Measurements from ENCODE around the gene ATP2B3. TPM values are rescaled to one million over a fixed set of nuclear protein-coding genes. Genes with fewer than 3 reads are reported as not detected.

The ATP2B3 gene
- total RNA-seq, 4 donors from 2014 or later, result 0.13 to 0.37 (median 0.31) TPM; not detected in 1

DNA sequence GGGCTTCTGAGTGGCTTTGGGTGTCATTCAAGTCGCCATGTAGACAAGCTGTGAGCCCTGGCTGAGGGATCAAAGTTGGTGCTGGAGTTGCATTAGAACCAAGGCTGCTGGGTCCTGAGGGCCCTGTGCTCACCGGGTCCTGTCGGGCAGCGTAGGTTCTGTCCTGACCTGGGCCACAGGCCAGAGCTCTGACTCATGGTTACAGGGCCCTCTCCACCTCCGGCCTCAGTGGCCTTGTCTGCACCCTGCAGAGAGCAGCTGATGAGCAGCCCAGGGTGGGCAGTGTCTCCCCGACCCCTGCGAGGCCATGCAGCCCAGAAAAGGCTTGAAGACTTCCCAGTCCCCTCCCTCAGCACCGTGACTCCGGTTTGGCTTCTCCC, 22.5 kb downstream of the ATP2B3 start:
- no peak overlapping the region for H3K4me3 ChIP-seq
- no peaks in the 10 kb centered on the region for H3K4me1 ChIP-seq
- no peaks in the 10 kb centered on the region for H3K36me3 ChIP-seq
- H3K27me3 ChIP-seq, result no peaks in the 10 kb centered on the region
- TF ChIP-seq EP300 (IDR thresholded peaks at IDR 0.05) (no peak), POLR2A (IDR thresholded peaks at IDR 0.05) (no peak), POLR2AphosphoS5 (IDR thresholded peaks at IDR 0.05) (no peak)
- TF ChIP-seq, protein P1, sequence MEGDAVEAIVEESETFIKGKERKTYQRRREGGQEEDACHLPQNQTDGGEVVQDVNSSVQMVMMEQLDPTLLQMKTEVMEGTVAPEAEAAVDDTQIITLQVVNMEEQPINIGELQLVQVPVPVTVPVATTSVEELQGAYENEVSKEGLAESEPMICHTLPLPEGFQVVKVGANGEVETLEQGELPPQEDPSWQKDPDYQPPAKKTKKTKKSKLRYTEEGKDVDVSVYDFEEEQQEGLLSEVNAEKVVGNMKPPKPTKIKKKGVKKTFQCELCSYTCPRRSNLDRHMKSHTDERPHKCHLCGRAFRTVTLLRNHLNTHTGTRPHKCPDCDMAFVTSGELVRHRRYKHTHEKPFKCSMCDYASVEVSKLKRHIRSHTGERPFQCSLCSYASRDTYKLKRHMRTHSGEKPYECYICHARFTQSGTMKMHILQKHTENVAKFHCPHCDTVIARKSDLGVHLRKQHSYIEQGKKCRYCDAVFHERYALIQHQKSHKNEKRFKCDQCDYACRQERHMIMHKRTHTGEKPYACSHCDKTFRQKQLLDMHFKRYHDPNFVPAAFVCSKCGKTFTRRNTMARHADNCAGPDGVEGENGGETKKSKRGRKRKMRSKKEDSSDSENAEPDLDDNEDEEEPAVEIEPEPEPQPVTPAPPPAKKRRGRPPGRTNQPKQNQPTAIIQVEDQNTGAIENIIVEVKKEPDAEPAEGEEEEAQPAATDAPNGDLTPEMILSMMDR (IDR thresholded peaks at IDR 0.05), result no peak
- no peak for ATAC-seq
- no peaks in the 10 kb centered on the region for H3K9me3 ChIP-seq
- H3K27ac ChIP-seq, result no peak overlapping the region
- WGBS, 2 donors (ENCODE audit: low coverage in 1 of 2), result 33% methylated on average over 1 of the region's 9 CpGs; no CpG with 5 or more reads in 1 of the 2 donors

- H3K36me3 ChIP-seq, result no peaks in the 10 kb centered on the region
- no peaks in the 10 kb centered on the region for H3K9me3 ChIP-seq
- H3K27me3 ChIP-seq, result no peaks in the 10 kb centered on the region
- H3K27ac ChIP-seq, result no peak overlapping the region
- no CpG with 5 or more reads among the region's 8 CpGs for WGBS, 2 donors (ENCODE audit: low coverage in 1 of 2)
- H3K4me1 ChIP-seq, result no peaks in the 10 kb centered on the region
- TF ChIP-seq POLR2AphosphoS5 (IDR thresholded peaks at IDR 0.05) (no peak), EP300 (IDR thresholded peaks at IDR 0.05) (no peak), POLR2A (IDR thresholded peaks at IDR 0.05) (no peak)
- TF ChIP-seq, protein P1 (IDR thresholded peaks at IDR 0.05), result no peak
- ATAC-seq, result no peak
- H3K4me3 ChIP-seq, result no peak overlapping the region
Observed at GRCh38 chrX:153544727-153545126, 27.3 kb downstream of the ATP2B3 start.

- no peaks in the 10 kb centered on the region for H3K9me3 ChIP-seq
- no peaks in the 10 kb centered on the region for H3K4me1 ChIP-seq
- ATAC-seq, result no peak
- H3K27me3 ChIP-seq, result no peaks in the 10 kb centered on the region
- H3K36me3 ChIP-seq, result no peaks in the 10 kb centered on the region
- no peak overlapping the region for H3K27ac ChIP-seq
- no peak overlapping the region for H3K4me3 ChIP-seq
- no CpG with 5 or more reads among the region's 11 CpGs for WGBS, 2 donors (ENCODE audit: low coverage in 1 of 2)
- TF ChIP-seq, protein P1 (IDR thresholded peaks at IDR 0.05), result no peak
- TF ChIP-seq EP300 (IDR thresholded peaks at IDR 0.05) (no peak), POLR2A (IDR thresholded peaks at IDR 0.05) (no peak), POLR2AphosphoS5 (IDR thresholded peaks at IDR 0.05) (no peak)
Observed at GRCh38 chrX:153546386-153546785, 28.9 kb downstream of the ATP2B3 start.

DNA sequence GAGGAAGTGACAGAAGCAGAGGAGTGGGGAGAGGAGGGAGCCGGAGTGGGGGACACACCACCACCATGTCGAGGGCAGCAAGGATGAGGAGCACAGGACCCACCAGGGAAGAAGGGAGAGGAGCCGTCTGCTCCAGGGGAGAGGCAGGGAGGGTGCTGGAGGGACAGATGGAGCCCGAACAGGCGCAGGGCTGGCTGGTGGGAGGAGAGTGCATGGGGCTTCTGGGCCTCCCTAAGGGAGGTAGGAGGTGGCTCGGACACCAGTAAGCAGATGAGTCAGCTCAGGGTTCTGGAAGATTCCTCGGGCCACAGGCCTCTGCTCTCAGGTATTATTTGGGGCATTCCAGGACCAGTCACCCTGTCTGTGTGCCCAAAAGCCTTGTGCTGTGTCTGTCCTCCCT, 29.8 kb downstream of the ATP2B3 start:
- H3K4me1 ChIP-seq, result no peaks in the 10 kb centered on the region
- H3K9me3 ChIP-seq, result no peaks in the 10 kb centered on the region
- H3K27me3 ChIP-seq, result no peaks in the 10 kb centered on the region
- TF ChIP-seq, protein P1 (IDR thresholded peaks at IDR 0.05), result no peak
- TF ChIP-seq POLR2AphosphoS5 (IDR thresholded peaks at IDR 0.05) (no peak), POLR2A (IDR thresholded peaks at IDR 0.05) (no peak), EP300 (IDR thresholded peaks at IDR 0.05) (no peak)
- H3K36me3 ChIP-seq, result no peaks in the 10 kb centered on the region
- H3K27ac ChIP-seq, result no peak overlapping the region
- ATAC-seq, result no peak
- WGBS, 2 donors (ENCODE audit: low coverage in 1 of 2), result 74% methylated on average over 3 of the region's 7 CpGs; no CpG with 5 or more reads in 1 of the 2 donors
- H3K4me3 ChIP-seq, result no peak overlapping the region

- Histone ChIP-seq H3K27ac (no peak overlapping the region), H3K4me1 (no peaks in the 10 kb centered on the region), H3K36me3 (no peaks in the 10 kb centered on the region), H3K4me3 (no peak overlapping the region), H3K27me3 (no peaks in the 10 kb centered on the region), H3K9me3 (no peaks in the 10 kb centered on the region)
- TF ChIP-seq, protein P1 (IDR thresholded peaks at IDR 0.05), result no peak
- no peak for TF ChIP-seq POLR2AphosphoS5 (IDR thresholded peaks at IDR 0.05)
- no peak for TF ChIP-seq POLR2A (IDR thresholded peaks at IDR 0.05)
- no peak for TF ChIP-seq EP300 (IDR thresholded peaks at IDR 0.05)
- 96% methylated on average over 8 of the region's 17 CpGs; no CpG with 5 or more reads in 1 of the 2 donors for WGBS, 2 donors (ENCODE audit: low coverage in 1 of 2)
- no peak for ATAC-seq
Observed at GRCh38 chrX:153549231-153549630, 31.8 kb downstream of the ATP2B3 start.
